HepG2 (cell line): Measurements from ENCODE around the gene SRC. TPM values are rescaled to one million over a fixed set of nuclear protein-coding genes. Genes with fewer than 3 reads are reported as not detected.

ENCODE experiments used
- BCL3 ChIP-seq: sonication (generic); formaldehyde crosslinking; IDR thresholded peaks from 2 replicates; pipeline ENCODE4 v1.5.1; 2020; ENCODE audit warnings: mild to moderate bottlenecking, missing genetic modification reagents, moderate library complexity
- CHD4 ChIP-seq: fragments of 200-600 bp; sonication (generic); IDR thresholded peaks from 2 replicates; pipeline ENCODE4 v1.7.0; 2017; ENCODE audit warnings: mild to moderate bottlenecking, low read length, borderline replicate concordance
- EHMT2 ChIP-seq: fragments of 200-600 bp; sonication (generic); IDR thresholded peaks from 2 replicates; pipeline ENCODE4 v1.7.0; 2017; ENCODE audit warnings: antibody characterized with exemption, low read depth, low read length, borderline replicate concordance
- FOXJ3 ChIP-seq: sonication (generic); formaldehyde crosslinking; IDR thresholded peaks from 2 replicates; pipeline ENCODE4 v1.4.0; 2020; ENCODE audit warnings: missing genetic modification reagents, mild to moderate bottlenecking, borderline replicate concordance
- JUNB ChIP-seq: sonication (generic); formaldehyde crosslinking; IDR thresholded peaks from 2 replicates; pipeline ENCODE4 v1.8.0; 2022; ENCODE audit warnings: missing genetic modification reagents, mild to moderate bottlenecking, borderline replicate concordance
- KMT2B ChIP-seq: IDR thresholded peaks from 2 replicates; pipeline ENCODE4 v1.6.1; 2016; ENCODE audit warnings: missing genetic modification reagents, missing compliant biosample characterization
- PRDM10 ChIP-seq: sonication (generic); formaldehyde crosslinking; IDR thresholded peaks from 2 replicates; pipeline ENCODE4 v1.4.0; 2020; ENCODE audit warnings: low read depth, missing genetic modification reagents
- RBFOX2 ChIP-seq: fragments of 200-400 bp; formaldehyde crosslinking; IDR thresholded peaks from 2 replicates; pipeline ENCODE4 v1.6.1; 2017; ENCODE audit warnings: low read depth, mild to moderate bottlenecking, low read length
- SETDB1 ChIP-seq: sonication (generic); formaldehyde crosslinking; IDR thresholded peaks from 2 replicates; pipeline ENCODE4 v1.5.1; 2020; ENCODE audit warnings: missing genetic modification reagents, mild to moderate bottlenecking, borderline replicate concordance
- STAG1 ChIP-seq: sonication (generic); formaldehyde crosslinking; IDR thresholded peaks from 2 replicates; pipeline ENCODE4 v1.4.0; 2020; ENCODE audit warnings: missing genetic modification reagents
- ZFP36L1 ChIP-seq: sonication (generic); formaldehyde crosslinking; IDR thresholded peaks from 2 replicates; pipeline ENCODE4 v1.8.0; 2022; ENCODE audit warnings: mild to moderate bottlenecking, missing genetic modification reagents, moderate library complexity
- ZMYM3 ChIP-seq: sonication (generic); formaldehyde crosslinking; IDR thresholded peaks from 2 replicates; pipeline ENCODE4 v1.5.1; 2020; ENCODE audit warnings: mild to moderate bottlenecking, missing genetic modification reagents
- ZNF253 ChIP-seq: sonication (generic); formaldehyde crosslinking; IDR thresholded peaks from 2 replicates; pipeline ENCODE4 v1.8.0; 2022; ENCODE audit warnings: mild to moderate bottlenecking, missing genetic modification reagents, borderline replicate concordance
- ZNF280B ChIP-seq: sonication (generic); formaldehyde crosslinking; IDR thresholded peaks from 2 replicates; pipeline ENCODE4 v1.5.0; 2020; ENCODE audit warnings: missing genetic modification reagents, mild to moderate bottlenecking, borderline replicate concordance
- ZNF44 ChIP-seq: sonication (generic); formaldehyde crosslinking; IDR thresholded peaks from 2 replicates; pipeline ENCODE4 v1.5.1; 2020; ENCODE audit warnings: mild to moderate bottlenecking, missing genetic modification reagents
- polyA plus RNA-seq, 8 experiments: library from polyadenylated mRNA; depleted of rRNA in 3 of 8; stranded (reverse) in 7 of 8; unstranded in 1 of 8; fragments of >200 nt; fragmentation: Illumina TruSeq in 4 of 8; extraction: Trizol in 4 of 8; gene quantifications; 2 replicates each; pipeline versions ENCODE4 v1.2.1 to v1.2.3, GENCODE V29; 2011 to 2016; ENCODE audit warnings: low read depth in 4 of 8, missing spikeins in 1 of 8, mixed read lengths in 1 of 8; ENCODE audit not compliant: insufficient read depth in 1 of 8
- total RNA-seq, 5 experiments: library from RNA; depleted of rRNA; stranded (reverse); fragments of >200 nt; fragmentation: Illumina TruSeq; extraction: Trizol; gene quantifications; 2 replicates each; pipeline ENCODE4 v1.2.3, GENCODE V29; 2016; ENCODE audit warnings: low read depth in 1 of 5
- TF ChIP-seq, protein P1 (sequence below): sonication (generic); formaldehyde crosslinking; IDR thresholded peaks from 2 replicates; pipeline ENCODE4 v1.4.0; 2020; ENCODE audit warnings: missing genetic modification reagents
- TF ChIP-seq, protein P2 (sequence below): IDR thresholded peaks from 2 replicates; pipeline ENCODE4 v1.6.1; 2018; ENCODE audit warnings: missing genetic modification reagents, mild to moderate bottlenecking, missing compliant biosample characterization
- TF ChIP-seq, protein P3 (sequence below): IDR thresholded peaks from 2 replicates; pipeline ENCODE4 v1.6.1; 2016; ENCODE audit warnings: missing genetic modification reagents, missing compliant biosample characterization

Gene SRC
- total and polyA plus RNA-seq, 2 of the 13 experiments (the other 11 are each of a cell fraction or from before 2014, with no cell fraction given): 54.7 to 192 TPM

DNA sequence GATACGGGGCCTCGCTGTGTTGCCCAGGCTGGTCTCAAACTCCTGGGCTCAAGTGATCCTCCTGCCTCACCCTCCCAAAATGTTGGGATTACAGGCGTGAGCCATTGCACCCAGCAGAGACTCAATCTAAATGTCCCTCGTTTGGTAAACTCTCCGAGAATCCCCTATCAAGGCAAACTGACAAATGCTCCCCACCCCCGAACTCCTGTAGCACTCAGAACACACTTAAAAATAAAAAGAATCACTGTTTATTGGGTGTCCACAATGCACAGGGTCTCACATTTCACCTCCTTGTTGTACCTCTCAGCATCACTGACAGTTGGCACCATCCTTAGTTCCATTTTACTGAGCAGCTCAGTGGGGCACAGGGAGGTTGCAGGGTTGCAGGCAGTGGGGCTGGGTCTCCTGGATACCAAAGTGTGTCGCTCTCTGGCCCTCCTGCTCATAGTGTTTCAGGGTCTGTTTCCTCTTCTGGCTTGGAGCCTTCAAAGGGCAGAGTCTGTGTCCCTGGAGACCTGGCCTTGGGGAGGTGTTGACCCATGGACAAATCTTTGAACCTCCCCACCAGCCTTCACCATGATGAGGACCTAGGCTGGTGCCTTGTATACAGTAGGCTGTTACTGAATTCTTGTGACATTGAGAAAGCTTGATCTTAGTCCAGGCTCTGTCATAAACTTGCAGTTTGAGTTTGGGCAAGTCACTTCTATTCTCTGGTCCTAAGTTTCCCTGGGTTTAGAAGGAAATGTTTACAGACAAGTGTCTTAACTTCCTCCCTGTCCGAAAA lies 8.5 kb upstream of the SRC start (continued):
- TF ChIP-seq STAG1 (no peak), CHD4 (peak; percentile 59; the same call in 1 of the 2 replicates), RBFOX2 (no peak), ZNF280B (CRISPR knock-in tag) (no peak), ZMYM3 (CRISPR knock-in tag) (peak; percentile 92), PRDM10 (CRISPR knock-in tag) (peak; percentile 53; the same call in 1 of the 2 replicates), JUNB (CRISPR knock-in tag) (no peak), ZNF44 (CRISPR knock-in tag) (no peak; the same call in 1 of the 2 replicates), BCL3 (CRISPR knock-in tag) (no peak), EHMT2 (no peak), ZFP36L1 (CRISPR knock-in tag) (no peak), SETDB1 (no peak), KMT2B (CRISPR knock-in tag) (no peak), FOXJ3 (CRISPR knock-in tag) (peak; percentile 63; the same call in 1 of the 2 replicates), ZNF253 (CRISPR knock-in tag) (no peak)
- TF ChIP-seq, protein P1, sequence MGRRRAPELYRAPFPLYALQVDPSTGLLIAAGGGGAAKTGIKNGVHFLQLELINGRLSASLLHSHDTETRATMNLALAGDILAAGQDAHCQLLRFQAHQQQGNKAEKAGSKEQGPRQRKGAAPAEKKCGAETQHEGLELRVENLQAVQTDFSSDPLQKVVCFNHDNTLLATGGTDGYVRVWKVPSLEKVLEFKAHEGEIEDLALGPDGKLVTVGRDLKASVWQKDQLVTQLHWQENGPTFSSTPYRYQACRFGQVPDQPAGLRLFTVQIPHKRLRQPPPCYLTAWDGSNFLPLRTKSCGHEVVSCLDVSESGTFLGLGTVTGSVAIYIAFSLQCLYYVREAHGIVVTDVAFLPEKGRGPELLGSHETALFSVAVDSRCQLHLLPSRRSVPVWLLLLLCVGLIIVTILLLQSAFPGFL (CRISPR knock-in tag): no peak
- TF ChIP-seq, protein P2, sequence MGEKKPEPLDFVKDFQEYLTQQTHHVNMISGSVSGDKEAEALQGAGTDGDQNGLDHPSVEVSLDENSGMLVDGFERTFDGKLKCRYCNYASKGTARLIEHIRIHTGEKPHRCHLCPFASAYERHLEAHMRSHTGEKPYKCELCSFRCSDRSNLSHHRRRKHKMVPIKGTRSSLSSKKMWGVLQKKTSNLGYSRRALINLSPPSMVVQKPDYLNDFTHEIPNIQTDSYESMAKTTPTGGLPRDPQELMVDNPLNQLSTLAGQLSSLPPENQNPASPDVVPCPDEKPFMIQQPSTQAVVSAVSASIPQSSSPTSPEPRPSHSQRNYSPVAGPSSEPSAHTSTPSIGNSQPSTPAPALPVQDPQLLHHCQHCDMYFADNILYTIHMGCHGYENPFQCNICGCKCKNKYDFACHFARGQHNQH (CRISPR knock-in tag): peak; percentile 74
- TF ChIP-seq, protein P3, sequence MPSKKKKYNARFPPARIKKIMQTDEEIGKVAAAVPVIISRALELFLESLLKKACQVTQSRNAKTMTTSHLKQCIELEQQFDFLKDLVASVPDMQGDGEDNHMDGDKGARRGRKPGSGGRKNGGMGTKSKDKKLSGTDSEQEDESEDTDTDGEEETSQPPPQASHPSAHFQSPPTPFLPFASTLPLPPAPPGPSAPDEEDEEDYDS: no peak; the same call in 1 of the 2 replicates
